Skeletal muscle cell (primary cell): Measurements from ENCODE around the gene RAB11FIP5.

ENCODE experiments used
- DNase-seq: peaks from one replicate; pipeline ENCODE4 v3.0.0-alpha.2; 2010; ENCODE audit warnings: low read depth
- H3K4me3 ChIP-seq: 2 replicates; pipeline ENCODE4 v1.5.1; 2011; ENCODE audit warnings: low read depth, mild to moderate bottlenecking, control low read depth, low read length, moderate library complexity

The RAB11FIP5 gene

DNA sequence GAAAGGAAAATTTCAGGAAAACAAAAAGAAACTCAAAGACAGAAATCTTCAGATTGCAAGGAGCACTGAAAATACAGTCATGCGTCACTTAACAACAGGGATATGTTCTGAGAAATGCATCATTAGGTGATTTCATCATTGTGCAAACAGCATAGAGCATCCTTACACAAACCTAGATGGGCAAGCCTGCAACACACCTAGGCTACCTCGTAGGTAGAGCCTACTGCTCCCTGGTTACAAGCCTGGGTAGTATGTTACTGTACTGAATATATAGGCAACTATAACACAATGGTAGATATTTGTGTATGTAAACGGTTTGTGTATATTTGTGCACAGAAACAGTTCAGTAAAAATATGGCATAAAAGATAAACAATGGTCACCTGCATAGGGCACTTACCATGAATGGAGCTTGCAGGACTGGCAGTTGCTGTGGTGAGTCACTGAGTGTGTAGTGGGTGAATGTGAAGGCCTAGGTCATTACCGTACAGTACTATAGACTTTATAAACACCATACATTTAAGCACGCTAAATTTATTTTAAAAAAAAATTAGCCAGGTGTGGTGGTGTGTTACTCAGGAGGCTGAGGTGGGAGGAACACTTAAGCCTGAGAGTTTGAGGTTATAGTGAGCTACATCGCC is 74.7 kb downstream of the RAB11FIP5 start:
- no peak for DNase-seq

DNA sequence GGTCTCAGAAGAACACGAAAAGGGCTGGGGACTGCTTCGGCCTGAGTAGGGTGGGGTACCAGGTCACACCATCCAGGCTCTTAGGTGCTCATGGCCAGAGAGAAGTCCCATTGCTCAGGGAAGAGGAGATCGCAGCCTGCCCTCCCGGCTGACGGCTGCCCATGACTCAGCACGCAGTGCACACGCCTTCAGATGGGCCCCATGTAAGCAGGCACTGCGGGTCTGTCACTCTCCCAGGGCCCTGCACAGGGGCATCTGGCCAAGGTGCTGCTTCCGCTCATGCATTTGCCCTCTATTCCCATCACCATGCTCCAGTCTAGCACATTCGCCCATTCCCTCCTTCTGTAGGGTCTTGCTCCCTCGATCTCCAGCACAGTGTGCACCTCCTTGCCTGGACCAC is 76.0 kb downstream of the RAB11FIP5 start:
- no peak for DNase-seq
- no peak overlapping the region for H3K4me3 ChIP-seq

More for the DNA sequence above, 74.7 kb downstream of the RAB11FIP5 start:
- no peak overlapping the region for H3K4me3 ChIP-seq

DNA sequence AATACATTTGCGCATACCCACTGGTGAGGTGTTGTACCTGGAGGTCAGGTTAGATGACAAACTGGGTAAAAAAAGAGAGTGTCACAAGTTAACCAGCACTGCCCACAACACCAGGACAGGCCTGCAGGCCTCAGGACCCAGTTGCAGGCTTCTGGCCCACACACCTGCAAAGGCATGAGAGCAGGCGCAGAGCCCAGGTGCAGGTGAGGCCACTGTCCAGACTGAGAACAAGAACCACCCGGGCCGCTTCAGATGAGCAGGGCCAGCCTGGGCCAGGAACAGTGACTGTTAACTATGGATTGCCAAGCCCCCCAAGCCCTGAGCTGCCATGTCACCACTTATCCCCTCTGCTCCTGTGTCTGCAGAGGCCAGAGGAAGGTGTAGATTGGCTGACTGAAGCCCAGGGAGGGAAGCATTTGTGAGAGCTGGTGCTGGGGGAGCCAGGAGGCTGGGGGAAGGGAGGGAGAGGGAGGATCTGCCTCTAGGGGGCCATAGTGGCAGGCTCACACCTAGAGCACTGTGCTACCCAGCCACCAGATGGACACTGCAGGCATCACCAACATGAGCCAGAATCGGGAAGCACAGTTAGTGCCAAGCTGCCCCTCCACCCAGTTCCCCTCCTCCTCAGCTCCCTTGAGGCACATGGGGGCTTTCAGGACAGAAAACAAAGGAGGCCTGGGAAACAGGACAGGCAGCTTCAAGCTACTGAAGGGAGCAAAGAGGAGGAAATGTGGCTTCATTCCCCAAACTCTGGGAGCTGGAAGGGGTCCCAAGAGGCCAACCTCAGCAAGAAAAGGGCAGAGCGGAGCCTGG is 76.6 kb downstream of the RAB11FIP5 start:
- no peak overlapping the region for H3K4me3 ChIP-seq
- no peak for DNase-seq

DNA sequence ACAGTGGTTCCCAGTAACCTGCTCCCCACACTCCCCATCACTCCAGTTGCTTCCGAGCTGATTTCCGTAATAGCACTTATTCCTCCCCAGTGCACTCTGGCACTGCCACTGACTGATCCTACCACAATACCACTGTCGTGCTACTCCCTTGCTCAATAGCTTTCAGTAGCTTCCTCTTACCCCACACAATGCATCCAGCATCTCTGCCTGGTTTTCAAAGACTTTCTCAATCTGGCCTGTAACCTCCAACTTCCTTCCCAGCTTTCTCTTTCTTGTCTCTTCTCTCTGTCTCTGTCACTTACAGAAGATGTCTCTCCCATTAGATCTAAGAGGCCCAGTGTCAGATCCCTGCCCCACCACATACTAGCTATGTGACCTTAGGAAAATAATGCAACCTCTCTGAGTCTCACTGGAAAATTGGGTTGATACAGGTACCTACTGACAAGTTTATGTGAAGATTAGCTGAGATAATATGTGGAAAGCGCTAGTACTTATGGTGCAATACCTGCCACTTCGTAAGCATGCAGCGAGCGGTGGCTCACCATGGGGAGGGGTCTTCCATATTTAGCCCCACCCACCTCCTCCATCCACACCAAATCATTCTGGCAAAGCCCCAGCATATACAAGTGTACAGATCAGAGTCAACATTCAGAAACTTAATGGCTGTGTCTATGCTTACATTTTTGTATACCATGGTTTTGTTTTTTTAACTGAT is 77.9 kb downstream of the RAB11FIP5 start:
- DNase-seq: no peak
- no peak overlapping the region for H3K4me3 ChIP-seq

DNA sequence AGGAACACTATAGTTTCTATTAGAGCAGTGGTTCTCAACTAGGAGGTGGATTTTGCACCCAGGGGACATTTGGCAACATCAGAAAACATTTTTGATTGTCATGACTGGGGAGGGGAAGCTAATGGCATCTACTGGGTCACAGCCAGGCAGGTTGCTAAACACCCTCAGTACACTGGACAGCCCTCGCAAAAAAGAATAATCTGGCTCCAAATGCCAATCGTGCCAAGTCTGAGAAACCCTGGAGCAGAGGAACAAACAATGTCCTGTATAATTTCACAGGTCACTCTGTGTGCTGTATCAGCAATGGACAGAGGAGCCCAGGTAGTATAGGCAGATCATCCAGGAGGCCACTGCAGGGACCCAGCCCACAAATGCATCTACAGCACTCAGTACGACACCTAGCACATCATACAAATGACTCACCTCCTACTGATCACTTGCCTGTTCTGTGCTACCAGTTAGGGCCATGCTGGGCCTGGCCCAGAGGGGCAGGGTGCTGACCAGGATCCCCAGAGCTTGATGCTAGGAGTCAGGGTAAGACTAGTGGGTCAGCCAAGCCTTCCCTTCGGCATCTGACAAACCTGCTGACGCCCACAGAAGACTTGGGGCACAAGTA is 78.9 kb downstream of the RAB11FIP5 start:
- H3K4me3 ChIP-seq: no peak overlapping the region
- DNase-seq: no peak

DNA sequence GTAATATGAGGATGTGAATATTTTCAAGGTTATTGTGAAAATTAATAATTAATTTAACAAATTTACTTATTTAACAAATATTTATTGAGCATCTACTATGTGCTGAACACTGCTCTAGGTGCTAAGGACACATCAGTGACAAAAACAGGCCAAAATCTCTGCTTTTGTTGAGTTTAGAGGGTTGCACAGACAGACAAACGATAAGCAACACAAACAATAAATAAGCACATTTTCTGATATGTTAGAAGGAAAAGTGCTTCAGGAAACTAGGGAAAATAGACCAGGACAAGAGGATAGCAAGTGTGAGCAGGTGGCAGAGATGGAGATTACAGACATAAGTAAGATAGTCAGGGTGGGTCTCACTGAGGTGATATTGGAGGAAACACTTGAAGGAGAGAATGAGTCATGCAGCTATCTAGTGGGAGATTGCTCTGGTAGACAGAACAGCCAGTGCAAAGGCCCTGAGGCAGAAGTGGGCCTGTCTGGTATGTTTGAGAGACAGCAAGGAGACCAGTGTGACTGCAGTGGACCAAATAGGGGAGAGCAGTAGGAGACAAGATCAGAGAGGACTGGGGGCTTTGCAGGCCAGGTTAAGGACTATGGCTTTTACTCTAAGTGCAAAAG is 79.5 kb downstream of the RAB11FIP5 start:
- no peak overlapping the region for H3K4me3 ChIP-seq
- DNase-seq: no peak

DNA sequence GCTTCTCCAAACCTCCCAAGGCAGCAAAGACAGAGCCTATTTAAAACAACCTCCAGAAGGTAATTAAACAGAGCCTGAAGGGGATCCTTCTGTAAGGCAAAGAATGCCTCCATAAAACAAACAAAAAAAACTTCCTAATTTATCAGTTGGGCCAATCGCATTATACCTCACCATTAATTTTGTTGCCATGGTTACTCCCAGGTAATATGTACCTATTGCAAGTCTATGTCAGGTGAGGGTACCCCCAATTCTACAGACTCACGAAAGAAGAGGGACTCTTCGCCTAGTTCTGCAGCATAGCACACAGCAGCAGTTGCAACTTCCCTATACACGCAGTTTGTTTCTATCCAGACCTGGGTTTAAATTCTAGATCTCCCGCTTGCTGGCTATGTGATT is 80.0 kb downstream of the RAB11FIP5 start:
- DNase-seq: no peak
- no peak overlapping the region for H3K4me3 ChIP-seq

DNA sequence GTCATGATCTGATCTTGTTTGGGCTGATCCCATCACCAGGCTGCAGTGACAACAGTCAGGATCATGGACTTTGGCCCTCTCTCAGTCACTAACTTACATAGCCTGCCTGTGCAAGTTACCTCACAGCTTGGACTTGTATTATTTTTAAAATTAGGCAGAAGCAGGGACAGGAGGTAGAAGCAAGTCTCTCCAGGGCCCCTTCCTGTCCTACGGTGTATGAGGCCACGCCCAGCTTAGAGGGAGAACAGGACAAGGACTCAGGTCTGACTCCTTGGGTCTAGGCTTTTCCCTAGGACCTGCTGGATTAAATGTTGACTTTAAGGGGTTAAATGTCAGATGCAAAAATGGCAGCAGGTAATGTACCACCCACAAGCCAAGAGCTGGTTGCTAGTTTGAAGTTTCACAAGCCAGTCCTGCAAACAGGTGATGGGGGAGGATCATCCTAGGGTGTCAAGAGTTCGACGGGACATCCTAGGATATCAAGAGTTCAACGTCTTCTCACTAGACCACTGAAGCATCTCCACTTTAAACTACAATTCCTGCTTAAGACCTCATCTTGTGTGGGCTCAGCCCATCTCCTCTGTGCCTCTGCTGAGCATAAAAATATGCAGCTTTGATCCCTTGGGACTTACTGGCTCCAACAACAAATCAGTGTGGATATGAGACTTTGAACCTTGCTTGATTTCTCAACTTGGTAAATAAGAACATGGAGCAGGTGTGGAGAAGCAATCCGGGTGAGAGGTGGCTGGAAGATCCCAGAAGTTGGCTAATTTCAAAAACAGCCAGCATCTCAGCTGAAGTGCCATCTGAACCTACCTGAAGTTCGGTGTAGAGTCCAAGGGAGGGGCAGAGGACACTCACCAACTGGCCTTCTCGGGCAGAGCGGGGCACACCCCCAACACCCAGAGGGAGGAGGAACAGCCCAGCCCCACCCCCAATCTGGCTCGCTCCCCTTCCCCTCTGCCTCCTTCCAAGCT is 80.7 kb downstream of the RAB11FIP5 start:
- H3K4me3 ChIP-seq: no peak overlapping the region
- no peak for DNase-seq

DNA sequence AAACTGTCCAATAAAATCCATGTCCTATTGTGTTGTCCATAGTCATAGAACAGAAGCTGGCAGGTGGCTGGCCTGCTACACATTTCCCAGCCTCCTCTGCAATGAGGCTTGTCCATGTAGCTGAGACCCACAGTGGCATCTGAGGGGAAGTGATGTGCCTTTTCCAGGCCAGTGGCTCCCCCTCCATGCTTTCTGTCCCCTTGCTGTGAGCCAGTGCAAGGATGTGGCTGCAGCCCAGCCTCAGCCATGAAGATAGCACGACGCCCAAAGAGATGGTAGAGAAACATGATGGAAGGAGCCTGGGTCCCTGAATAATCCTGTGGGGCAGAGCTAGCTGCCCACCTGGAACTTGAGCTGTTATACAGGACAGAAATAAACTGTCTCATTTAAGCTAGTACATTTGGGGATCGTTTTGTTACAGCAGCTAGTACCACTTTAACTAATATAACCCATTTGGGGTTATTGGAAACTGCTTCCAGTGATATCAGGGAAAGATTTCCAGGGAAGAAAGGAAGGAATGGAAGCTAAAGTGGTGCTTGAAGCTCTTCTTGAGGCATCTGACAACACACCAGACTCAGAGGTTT is 81.6 kb downstream of the RAB11FIP5 start:
- H3K4me3 ChIP-seq: no peak overlapping the region
- DNase-seq: no peak

DNA sequence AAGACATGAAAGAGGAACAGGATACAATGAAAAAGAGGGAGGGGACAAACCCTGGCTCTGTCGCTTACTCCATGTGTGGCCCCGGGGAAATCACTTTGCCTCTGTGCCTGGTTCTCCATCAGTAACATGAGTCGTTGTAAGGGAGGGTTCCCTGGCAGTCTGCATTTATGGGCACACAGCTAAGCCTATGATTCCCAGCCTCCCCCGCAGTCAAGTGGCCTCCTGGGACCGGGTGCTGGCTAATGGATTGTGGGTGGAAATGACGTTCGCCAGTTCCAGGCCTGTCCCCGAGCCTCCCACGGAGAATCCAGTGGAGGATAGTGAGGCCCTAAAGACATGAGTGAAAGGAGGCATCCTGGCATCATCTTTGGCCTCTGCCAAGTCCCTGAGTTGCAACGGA is 83.9 kb downstream of the RAB11FIP5 start:
- DNase-seq: peak; percentile 32
- no peak overlapping the region for H3K4me3 ChIP-seq

DNA sequence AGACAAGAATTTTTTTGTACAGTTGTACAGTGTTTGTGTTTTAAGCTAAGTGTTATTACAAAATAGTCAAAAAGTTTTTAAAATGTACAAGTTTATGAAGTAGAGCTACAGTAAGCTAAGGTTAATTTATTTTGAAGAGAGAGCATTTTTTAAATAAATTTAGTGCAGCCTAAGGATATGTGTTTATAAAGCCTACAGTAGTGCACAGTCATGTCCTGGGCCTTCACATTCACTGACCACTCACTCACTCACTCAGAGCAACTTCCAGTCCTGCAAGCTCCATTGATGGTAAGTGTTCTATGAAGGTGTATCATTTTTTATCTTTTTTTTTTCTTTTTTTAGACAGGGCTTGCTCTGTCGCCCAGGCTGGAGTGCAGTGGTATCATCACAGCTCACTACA is 85.4 kb downstream of the RAB11FIP5 start:
- H3K4me3 ChIP-seq: no peak overlapping the region
- no peak for DNase-seq

DNA sequence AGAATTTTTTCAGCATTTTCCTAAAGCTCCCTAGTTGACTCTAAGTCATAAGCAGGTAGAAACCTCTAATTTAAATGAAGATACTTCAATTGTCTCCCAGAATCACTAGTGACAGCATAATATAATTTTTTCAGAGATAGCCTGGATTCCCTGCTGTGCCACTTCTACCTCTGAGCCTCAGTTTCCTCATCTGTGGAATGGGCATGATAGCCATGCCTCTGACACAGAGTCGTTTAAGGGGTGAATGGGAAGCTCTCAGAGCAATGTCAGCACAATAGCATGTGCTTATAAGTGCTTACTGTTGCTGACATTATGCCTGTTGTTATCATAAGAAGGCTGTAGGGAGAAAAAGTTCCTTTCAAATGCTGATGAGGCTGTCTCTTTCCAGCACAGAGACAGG is 89.3 kb downstream of the RAB11FIP5 start:
- no peak for DNase-seq
- no peak overlapping the region for H3K4me3 ChIP-seq
